Neural cell (in vitro differentiated cells): ENCODE measurements around the gene PTPN22. TPM values are rescaled to one million over a fixed set of nuclear protein-coding genes. Genes with fewer than 3 reads are reported as not detected.

Experiments used
- H2AFZ ChIP-seq: fragments of 200-600, 300-800 bp; sonication (generic), shearing (Covaris generic); 2 replicates; pipeline ENCODE4 v1.6.0; 2014; ENCODE audit warnings: low read depth, mild to moderate bottlenecking, antibody characterized with exemption, low read length, moderate library complexity
- H3F3A ChIP-seq: fragments of 200-600 bp; shearing (Covaris generic); 2 replicates; pipeline ENCODE4 v1.6.1; 2016; ENCODE audit warnings: mild to moderate bottlenecking, moderate library complexity, mixed read lengths, antibody characterized with exemption, low read length; ENCODE audit not compliant: insufficient read depth, poor library complexity, severe bottlenecking
- H3K27ac ChIP-seq: fragments of 200-600, 300-800 bp; sonication (generic), shearing (Covaris generic); 2 replicates; pipeline ENCODE4 v1.5.1; 2014; ENCODE audit warnings: mild to moderate bottlenecking, low read length, moderate library complexity
- H3K27me3 ChIP-seq: fragments of 300-800, 200-600 bp; sonication (generic), shearing (Covaris generic); 2 replicates; pipeline ENCODE4 v1.6.0; 2014; ENCODE audit warnings: mild to moderate bottlenecking, low read depth, low read length, moderate library complexity; ENCODE audit not compliant: insufficient read depth
- H3K36me3 ChIP-seq: fragments of 300-800, 200-600 bp; sonication (generic), shearing (Covaris generic); 2 replicates; pipeline ENCODE4 v1.5.1; 2014; ENCODE audit warnings: mild to moderate bottlenecking, antibody characterized with exemption, low read length, moderate library complexity; ENCODE audit not compliant: insufficient read depth
- H3K4me2 ChIP-seq: fragments of 300-800, 200-600 bp; sonication (generic), shearing (Covaris generic); 2 replicates; pipeline ENCODE4 v1.6.0; 2014; ENCODE audit warnings: mild to moderate bottlenecking, low read length
- H3K4me3 ChIP-seq: fragments of 300-800, 200-600 bp; sonication (generic), shearing (Covaris generic); 2 replicates; pipeline ENCODE4 v1.5.1; 2014; ENCODE audit warnings: mild to moderate bottlenecking, low read length, moderate library complexity
- H3K79me2 ChIP-seq: fragments of 200-600 bp; shearing (Covaris generic); replicated peaks from 2 replicates; pipeline ENCODE4 v1.6.0; 2014; ENCODE audit warnings: mild to moderate bottlenecking, low read length, moderate library complexity; ENCODE audit not compliant: insufficient read depth
- H3K9ac ChIP-seq: fragments of 300-800, 200-600 bp; sonication (generic), shearing (Covaris generic); 2 replicates; pipeline ENCODE4 v1.6.1; 2016; ENCODE audit warnings: mild to moderate bottlenecking, low read length, mixed read lengths
- H3K9me2 ChIP-seq: fragments of 200-600 bp; shearing (Covaris generic); 2 replicates; pipeline ENCODE4 v1.6.1; 2016; ENCODE audit warnings: mild to moderate bottlenecking, low read length, mixed read lengths; ENCODE audit not compliant: insufficient read depth
- H3K9me3 ChIP-seq: fragments of 200-600, 300-800 bp; sonication (generic), shearing (Covaris generic); 2 replicates; pipeline ENCODE4 v1.6.1; 2016; ENCODE audit warnings: mild to moderate bottlenecking, mixed run types, low read length, moderate library complexity, mixed read lengths
- H4K20me1 ChIP-seq: fragments of 200-600 bp; shearing (Covaris generic); 2 replicates; pipeline ENCODE4 v1.6.1; 2016; ENCODE audit warnings: mild to moderate bottlenecking, mixed run types; ENCODE audit not compliant: insufficient read depth
- CTCF ChIP-seq: fragments of 450-650 bp; IDR thresholded peaks from 2 replicates; pipeline ENCODE4 v1.5.1; 2014; ENCODE audit warnings: antibody characterized with exemption, mild to moderate bottlenecking, moderate library complexity; ENCODE audit not compliant: poor library complexity, severe bottlenecking
- EP300 ChIP-seq: fragments of 450-650 bp; conservative IDR thresholded peaks from 2 replicates; pipeline ENCODE4 v1.6.1; 2014; ENCODE audit warnings: antibody characterized with exemption, mild to moderate bottlenecking, moderate library complexity; ENCODE audit not compliant: poor library complexity, severe bottlenecking
- EZH2 ChIP-seq: fragments of 200-600, 300-800 bp; shearing (Covaris generic), sonication (generic); IDR thresholded peaks from 2 replicates; pipeline ENCODE4 v1.6.1; 2014; ENCODE audit warnings: antibody characterized with exemption, low read length, borderline replicate concordance, mild to moderate bottlenecking; ENCODE audit not compliant: insufficient read depth, poor library complexity, severe bottlenecking
- MXI1 ChIP-seq: fragments of 450-650 bp; conservative IDR thresholded peaks from 2 replicates; pipeline ENCODE4 v1.6.1; 2014; ENCODE audit warnings: antibody characterized with exemption, mild to moderate bottlenecking; ENCODE audit not compliant: poor library complexity, severe bottlenecking
- POLR2AphosphoS5 ChIP-seq: IDR thresholded peaks from 2 replicates; pipeline ENCODE4 v1.6.1; 2012
- RAD21 ChIP-seq: fragments of 450-650 bp; conservative IDR thresholded peaks from 2 replicates; pipeline ENCODE4 v1.6.1; 2014; ENCODE audit warnings: antibody characterized with exemption, mild to moderate bottlenecking, moderate library complexity
- REST ChIP-seq: IDR thresholded peaks from 2 replicates; pipeline ENCODE4 v1.6.1; 2012; ENCODE audit warnings: borderline replicate concordance
- SMC3 ChIP-seq: fragments of 450-650 bp; conservative IDR thresholded peaks from 2 replicates; pipeline ENCODE4 v1.6.1; 2014; ENCODE audit warnings: antibody characterized with exemption, mild to moderate bottlenecking, moderate library complexity; ENCODE audit not compliant: poor library complexity
- TAF1 ChIP-seq: IDR thresholded peaks from 2 replicates; pipeline ENCODE4 v1.6.1; 2012; ENCODE audit warnings: low read depth
- polyA plus RNA-seq: library from polyadenylated mRNA; depleted of rRNA; stranded (reverse); fragments of >200 nt; gene quantifications from 2 replicates; pipeline ENCODE4 v1.2.3, GENCODE V29; 2014

The PTPN22 gene
- polyA plus RNA-seq, 1 donor from 2014 or later, result 0.92 TPM

- H3K27ac ChIP-seq, result no peak overlapping the region
- H3K9me2 ChIP-seq, result no peaks in the 10 kb centered on the region
- TF ChIP-seq CTCF, result no peak
- TF ChIP-seq RAD21, result no peak
- TF ChIP-seq SMC3, result no peak
- no peak for TF ChIP-seq EP300
- TF ChIP-seq POLR2AphosphoS5, result no peak
- no peaks in the 10 kb centered on the region for H3K9me3 ChIP-seq
- no peak overlapping the region for H3K4me2 ChIP-seq
- no peaks in the 10 kb centered on the region for H3F3A ChIP-seq
- H3K9ac ChIP-seq, result no peak overlapping the region
- H4K20me1 ChIP-seq, result no peaks in the 10 kb centered on the region
- H2AFZ ChIP-seq, result no peak overlapping the region
- no peaks in the 10 kb centered on the region for H3K36me3 ChIP-seq
- no peaks in the 10 kb centered on the region for H3K27me3 ChIP-seq
- H3K79me2 ChIP-seq, result no peaks in the 10 kb centered on the region
- H3K4me3 ChIP-seq, result no peak overlapping the region
These were observed 41.5 kb downstream of the PTPN22 start for GRCh38 chr1:113830039-113830438.

GRCh38 chr1:113821916-113822315 lies 49.6 kb downstream of the PTPN22 start:
- Histone ChIP-seq H3K4me2 (no peak overlapping the region), H3K36me3 (no peaks in the 10 kb centered on the region), H4K20me1 (no peaks in the 10 kb centered on the region), H3K27ac (no peak overlapping the region), H3K9ac (no peak overlapping the region), H3F3A (no peaks in the 10 kb centered on the region), H3K27me3 (no peaks in the 10 kb centered on the region), H3K9me3 (no peaks in the 10 kb centered on the region), H2AFZ (no peak overlapping the region), H3K79me2 (no peaks in the 10 kb centered on the region), H3K9me2 (no peaks in the 10 kb centered on the region), H3K4me3 (no peak overlapping the region)
- TF ChIP-seq EP300, result no peak
- no peak for TF ChIP-seq POLR2AphosphoS5
- TF ChIP-seq RAD21, result no peak
- TF ChIP-seq MXI1, result no peak
- no peak for TF ChIP-seq REST
- TF ChIP-seq SMC3, result no peak
- no peak for TF ChIP-seq CTCF
- TF ChIP-seq EZH2, result no peak
- no peak for TF ChIP-seq TAF1
